HAP-1 (cell line): Measurements from ENCODE around the gene NECTIN1.

Experiments used
- DNase-seq, 2 experiments: peaks; one replicate each; pipeline ENCODE4 v3.0.0-alpha.2; 2016 to 2020; ENCODE audit warnings: low spot score in 2 of 2
- H3K27me3 ChIP-seq: fragments of 250-450 bp; sonication (Bioruptor Pico); 2 replicates; pipeline ENCODE4 v1.5.1; 2020; ENCODE audit warnings: low read depth, mild to moderate bottlenecking, moderate library complexity
- H3K36me3 ChIP-seq: fragments of 250-450 bp; sonication (Bioruptor Pico); replicated peaks from 2 replicates; pipeline ENCODE4 v1.5.1; 2020; ENCODE audit warnings: mild to moderate bottlenecking
- H3K4me1 ChIP-seq: fragments of 250-450 bp; sonication (Bioruptor Pico); 2 replicates; pipeline ENCODE4 v1.5.1; 2020; ENCODE audit warnings: mild to moderate bottlenecking
- H3K4me3 ChIP-seq: fragments of 250-450 bp; sonication (Bioruptor Pico); 2 replicates; pipeline ENCODE4 v1.5.1; 2020; ENCODE audit warnings: mild to moderate bottlenecking, moderate library complexity
- H3K9me3 ChIP-seq: fragments of 250-450 bp; sonication (Bioruptor Pico); 2 replicates; pipeline ENCODE4 v1.5.1; 2020; ENCODE audit warnings: mild to moderate bottlenecking, moderate library complexity
- in situ Hi-C: fragments of 300-500 bp; cut with MboI; formaldehyde crosslinking; loops from 3 replicates; pipeline ENCODE4 v1.14.3; 2020; ENCODE audit warnings: low sequenced_read_pairs, inconsistent platforms, mixed read lengths

The NECTIN1 gene

GRCh38 chr11:119730789-119731386, 1.9 kb upstream of the NECTIN1 start:
- DNase-seq = no peak
- Histone ChIP-seq H3K36me3 (no peaks in the 10 kb centered on the region), H3K4me1 (peaks cover 15% of the 10 kb centered on the region), H3K4me3 (no peak overlapping the region), H3K27me3 (no peaks in the 10 kb centered on the region), H3K9me3 (no peaks in the 10 kb centered on the region)
- in situ Hi-C loops = loop anchor here (25.0 kb wide), 1 partner anchor 244 kb away; no protein-coding TSS in a partner anchor

GRCh38 chr11:119729951-119730613, 1.1 kb upstream of the NECTIN1 start:
- peak in 1 of 2 experiments; percentile 28 for DNase-seq
- Histone ChIP-seq H3K27me3 (no peaks in the 10 kb centered on the region), H3K4me1 (peaks cover 15% of the 10 kb centered on the region), H3K36me3 (no peaks in the 10 kb centered on the region), H3K9me3 (no peaks in the 10 kb centered on the region), H3K4me3 (peak overlapping the region; percentile 71)
- in situ Hi-C loops = loop anchor here (25.0 kb wide), 1 partner anchor 243 kb away; no protein-coding TSS in a partner anchor

GRCh38 chr11:119729581-119729927, 554 bp upstream of the NECTIN1 start:
- no peaks in the 10 kb centered on the region for H3K9me3 ChIP-seq
- H3K4me1 ChIP-seq = peaks cover 15% of the 10 kb centered on the region
- DNase-seq = no peak
- in situ Hi-C loops = loop anchor here (25.0 kb wide), 1 partner anchor 242 kb away; no protein-coding TSS in a partner anchor
- no peaks in the 10 kb centered on the region for H3K36me3 ChIP-seq
- peak overlapping the region; percentile 71 for H3K4me3 ChIP-seq
- H3K27me3 ChIP-seq = no peaks in the 10 kb centered on the region

GRCh38 chr11:119728211-119728626, 781 bp downstream of the NECTIN1 start:
- peaks cover 15% of the 10 kb centered on the region for H3K4me1 ChIP-seq
- peak overlapping the region; percentile 71 for H3K4me3 ChIP-seq
- H3K9me3 ChIP-seq = no peaks in the 10 kb centered on the region
- H3K36me3 ChIP-seq = no peaks in the 10 kb centered on the region
- no peaks in the 10 kb centered on the region for H3K27me3 ChIP-seq
- DNase-seq = peak; percentile 15 to 22
- in situ Hi-C loops = loop anchor here (25.0 kb wide), 1 partner anchor 241 kb away; no protein-coding TSS in a partner anchor

- DNase-seq = peak; percentile 73 to 84
- H3K4me3 ChIP-seq = peak overlapping the region; percentile 71
- peaks cover 15% of the 10 kb centered on the region for H3K4me1 ChIP-seq
- no peaks in the 10 kb centered on the region for H3K36me3 ChIP-seq
- no peaks in the 10 kb centered on the region for H3K27me3 ChIP-seq
- no peaks in the 10 kb centered on the region for H3K9me3 ChIP-seq
- in situ Hi-C loops = loop anchor here (25.0 kb wide), 1 partner anchor 240 kb away; no protein-coding TSS in a partner anchor
These were observed 1.4 kb downstream of the NECTIN1 start for GRCh38 chr11:119727523-119728151.

GRCh38 chr11:119726585-119727522, 2.1 kb downstream of the NECTIN1 start:
- in situ Hi-C loops = loop anchor here (25.0 kb wide), 1 partner anchor 240 kb away; no protein-coding TSS in a partner anchor
- H3K9me3 ChIP-seq = no peaks in the 10 kb centered on the region
- H3K36me3 ChIP-seq = no peaks in the 10 kb centered on the region
- no peaks in the 10 kb centered on the region for H3K27me3 ChIP-seq
- H3K4me1 ChIP-seq = peaks cover 15% of the 10 kb centered on the region
- peak; percentile 83 to 88 for DNase-seq
- peak overlapping the region; percentile 71 for H3K4me3 ChIP-seq

- H3K4me1 ChIP-seq = peaks cover 15% of the 10 kb centered on the region
- H3K27me3 ChIP-seq = no peaks in the 10 kb centered on the region
- no peaks in the 10 kb centered on the region for H3K36me3 ChIP-seq
- H3K9me3 ChIP-seq = no peaks in the 10 kb centered on the region
- in situ Hi-C loops = loop anchor here (25.0 kb wide), 1 partner anchor 239 kb away; no protein-coding TSS in a partner anchor
- H3K4me3 ChIP-seq = peak overlapping the region; percentile 71
- no peak for DNase-seq
These were observed 2.8 kb downstream of the NECTIN1 start for GRCh38 chr11:119726150-119726553.

GRCh38 chr11:119724956-119725355, 4.0 kb downstream of the NECTIN1 start:
- in situ Hi-C loops = loop anchor here (25.0 kb wide), 1 partner anchor 238 kb away; no protein-coding TSS in a partner anchor
- Histone ChIP-seq H3K4me3 (no peak overlapping the region), H3K27me3 (no peaks in the 10 kb centered on the region), H3K36me3 (no peaks in the 10 kb centered on the region), H3K9me3 (no peaks in the 10 kb centered on the region), H3K4me1 (peaks cover 15% of the 10 kb centered on the region)
- DNase-seq = no peak

GRCh38 chr11:119723952-119724325, 5.1 kb downstream of the NECTIN1 start:
- H3K27me3 ChIP-seq = no peaks in the 10 kb centered on the region
- no peaks in the 10 kb centered on the region for H3K9me3 ChIP-seq
- no peak overlapping the region for H3K4me3 ChIP-seq
- no peaks in the 10 kb centered on the region for H3K36me3 ChIP-seq
- in situ Hi-C loops = no loop called here
- peaks cover 12% of the 10 kb centered on the region for H3K4me1 ChIP-seq
- no peak for DNase-seq

- Histone ChIP-seq H3K27me3 (no peaks in the 10 kb centered on the region), H3K4me3 (no peak overlapping the region), H3K9me3 (no peaks in the 10 kb centered on the region), H3K4me1 (peaks cover 12% of the 10 kb centered on the region), H3K36me3 (no peaks in the 10 kb centered on the region)
- in situ Hi-C loops = no loop called here
- no peak for DNase-seq
These were observed 5.6 kb downstream of the NECTIN1 start for GRCh38 chr11:119723243-119723951.

GRCh38 chr11:119722281-119722794, 6.7 kb downstream of the NECTIN1 start:
- no peak for DNase-seq
- in situ Hi-C loops = no loop called here

More at GRCh38 chr11:119722281-119722794, 6.7 kb downstream of the NECTIN1 start:
- Histone ChIP-seq H3K4me1 (peaks cover 12% of the 10 kb centered on the region), H3K27me3 (no peaks in the 10 kb centered on the region), H3K36me3 (no peaks in the 10 kb centered on the region), H3K9me3 (no peaks in the 10 kb centered on the region), H3K4me3 (no peak overlapping the region)
